Panc1 (cell line): Measurements from ENCODE around the gene HES3. TPM values are rescaled to one million over a fixed set of nuclear protein-coding genes. Genes with fewer than 3 reads are reported as not detected.

Experiments
- ATAC-seq: fragments of 200-7000 bp; cut with Tn5 transposase; 2 replicates; pipeline ENCODE4 v1.9.1; 2020; ENCODE audit warnings: mild to moderate bottlenecking, moderate library complexity
- BruUV-seq: library from RNA; stranded (reverse); fragments of 400-500 nt; replicated peaks from 2 replicates; lab custom pipeline; 2021; lab: Mats Ljungman, UMichigan
- CTCF ChIA-PET: fragments of 300-600 bp; sonication (Branson Sonifier 250); formaldehyde crosslinking; loops from one replicate; lab custom pipeline; 2022; ENCODE audit warnings: antibody characterized with exemption; lab: Charles Lee
- POLR2A ChIA-PET: fragments of 300-600 bp; sonication (Branson Sonifier 250); formaldehyde crosslinking; loops from one replicate; lab custom pipeline; 2022; ENCODE audit warnings: antibody characterized with exemption; lab: Charles Lee
- DNase-seq: peaks from one replicate; pipeline ENCODE4 v3.0.0-alpha.2; 2010; ENCODE audit warnings: low read depth, low spot score
- H3K27ac ChIP-seq: 2 replicates; pipeline ENCODE4 v1.5.1; 2011; ENCODE audit warnings: mild to moderate bottlenecking, low read length, inconsistent platforms
- H3K27me3 ChIP-seq: fragments of 200-500 bp; sonication (Bioruptor generic); 2 replicates; pipeline ENCODE4 v1.6.0; 2014; ENCODE audit warnings: low read length, inconsistent platforms; ENCODE audit not compliant: control insufficient read depth, insufficient read depth
- H3K36me3 ChIP-seq: fragments of 200-500 bp; sonication (Bioruptor generic); 2 replicates; pipeline ENCODE4 v1.5.1; 2014; ENCODE audit warnings: inconsistent platforms, mild to moderate bottlenecking, low read length, moderate library complexity; ENCODE audit not compliant: control insufficient read depth, insufficient read depth
- H3K4me1 ChIP-seq: 2 replicates; pipeline ENCODE4 v1.5.1; 2011; ENCODE audit warnings: inconsistent platforms, mild to moderate bottlenecking, low read length, moderate library complexity; ENCODE audit not compliant: control insufficient read depth, insufficient read depth
- H3K4me3 ChIP-seq, 2 experiments: 2 replicates each; pipeline ENCODE4 v1.5.1; 2011 to 2012; ENCODE audit warnings: low read depth in 2 of 2, low read length in 2 of 2, mild to moderate bottlenecking in 2 of 2, inconsistent platforms in 1 of 2, moderate library complexity in 1 of 2
- H3K9me3 ChIP-seq: fragments of 200-500 bp; sonication (Bioruptor generic); 2 replicates; pipeline ENCODE4 v1.5.1; 2014; ENCODE audit warnings: low read depth, mild to moderate bottlenecking, inconsistent platforms, low read length, moderate library complexity; ENCODE audit not compliant: control insufficient read depth, insufficient read depth
- CTCF ChIP-seq: fragments of 450-650 bp; IDR thresholded peaks from 2 replicates; pipeline ENCODE4 v1.5.1; 2017; ENCODE audit warnings: mild to moderate bottlenecking
- POLR2AphosphoS5 ChIP-seq: IDR thresholded peaks from 2 replicates; pipeline ENCODE4 v1.6.1; 2012; ENCODE audit warnings: mild to moderate bottlenecking, low read depth, low read length, moderate library complexity
- SIN3A ChIP-seq: IDR thresholded peaks from 2 replicates; pipeline ENCODE4 v1.6.1; 2012; ENCODE audit warnings: low read depth, mild to moderate bottlenecking, low read length, moderate library complexity, borderline replicate concordance; ENCODE audit not compliant: insufficient read depth
- TCF7L2 ChIP-seq: IDR thresholded peaks from 2 replicates; pipeline ENCODE4 v1.6.1; 2011; ENCODE audit warnings: mild to moderate bottlenecking, low read depth, low read length, inconsistent platforms
- in situ Hi-C: cut with HindIII; loops from 2 replicates; pipeline ENCODE4 v1.10.0; 2016; ENCODE audit warnings: low sequenced_read_pairs, low pct_unique_long_range_greater_than_20kb
- intact Hi-C: fragments of 100-400 bp; cut with micrococcal nuclease; formaldehyde crosslinking; loops from one replicate; pipeline ENCODE4 v1.10.0; 2022; ENCODE audit not compliant: unreplicated experiment
- total RNA-seq: library from RNA; stranded (reverse); gene quantifications from one replicate; pipeline ENCODE4 v1.2.1, GENCODE V29; 2021; ENCODE audit not compliant: unreplicated experiment
- TF ChIP-seq, protein P1 (sequence below), 2 experiments: IDR thresholded peaks; 2 replicates each; pipeline ENCODE4 v1.6.1; 2011 to 2012; ENCODE audit warnings: low read depth in 2 of 2, control low read depth in 1 of 2, low read length in 1 of 2, mild to moderate bottlenecking in 1 of 2, moderate library complexity in 1 of 2; ENCODE audit not compliant: insufficient read depth in 1 of 2

HES3 gene
- total RNA-seq, 1 experiment from 2014 or later: not detected

DNA sequence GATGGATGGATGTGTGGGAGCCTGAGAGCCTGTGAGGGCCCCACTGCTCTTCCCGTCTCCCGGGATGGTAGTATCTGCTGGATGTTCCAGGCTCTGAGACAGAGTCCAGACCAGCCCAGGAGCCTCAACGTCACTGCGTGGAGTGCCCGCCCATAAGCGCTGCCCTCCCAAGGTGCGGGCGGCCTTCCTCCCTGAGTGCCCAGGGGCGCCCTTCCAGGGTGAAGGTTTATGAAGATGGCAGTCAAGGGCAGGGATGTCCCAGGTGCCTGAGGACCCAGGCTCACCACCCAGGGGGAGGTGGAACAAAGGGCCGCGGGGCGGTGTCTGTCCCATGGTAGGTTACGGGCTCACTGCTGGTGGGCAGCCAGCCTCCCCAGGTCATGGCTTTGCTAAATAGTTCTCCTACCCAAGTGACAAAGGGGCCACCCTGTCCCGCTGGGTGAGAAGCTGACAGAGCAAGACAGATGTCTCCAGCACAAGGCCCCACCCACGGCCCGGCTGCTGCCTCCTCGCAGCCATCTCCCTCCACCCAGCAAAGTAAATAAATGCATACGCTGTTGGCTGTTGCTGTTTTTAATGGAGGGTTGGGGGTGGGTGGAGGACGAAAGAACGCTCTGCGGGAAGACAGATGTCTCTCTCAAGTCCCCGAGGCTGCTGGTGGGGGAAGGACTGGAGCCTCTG, 25.9 kb downstream of the HES3 start:
- POLR2A ChIA-PET: no interaction called here
- no peak for ATAC-seq
- in situ Hi-C loops: no loop called here

GRCh38 chr1:6270401-6270800, 26.4 kb downstream of the HES3 start:
- POLR2A ChIA-PET: no interaction called here

More for the DNA sequence above, 25.9 kb downstream of the HES3 start:
- Histone ChIP-seq H3K9me3 (no peaks in the 10 kb centered on the region), H3K4me3 (no peak overlapping the region), H3K4me1 (no peaks in the 10 kb centered on the region), H3K36me3 (no peaks in the 10 kb centered on the region), H3K27me3 (no peaks in the 10 kb centered on the region), H3K27ac (no peak overlapping the region)
- intact Hi-C loops: no loop called here
- no peak for DNase-seq
- CTCF ChIA-PET: no interaction called here
- no TSS peak for BruUV-seq
- TF ChIP-seq POLR2AphosphoS5 (no peak), TCF7L2 (no peak), SIN3A (no peak), CTCF (no peak)
- TF ChIP-seq, protein P1, sequence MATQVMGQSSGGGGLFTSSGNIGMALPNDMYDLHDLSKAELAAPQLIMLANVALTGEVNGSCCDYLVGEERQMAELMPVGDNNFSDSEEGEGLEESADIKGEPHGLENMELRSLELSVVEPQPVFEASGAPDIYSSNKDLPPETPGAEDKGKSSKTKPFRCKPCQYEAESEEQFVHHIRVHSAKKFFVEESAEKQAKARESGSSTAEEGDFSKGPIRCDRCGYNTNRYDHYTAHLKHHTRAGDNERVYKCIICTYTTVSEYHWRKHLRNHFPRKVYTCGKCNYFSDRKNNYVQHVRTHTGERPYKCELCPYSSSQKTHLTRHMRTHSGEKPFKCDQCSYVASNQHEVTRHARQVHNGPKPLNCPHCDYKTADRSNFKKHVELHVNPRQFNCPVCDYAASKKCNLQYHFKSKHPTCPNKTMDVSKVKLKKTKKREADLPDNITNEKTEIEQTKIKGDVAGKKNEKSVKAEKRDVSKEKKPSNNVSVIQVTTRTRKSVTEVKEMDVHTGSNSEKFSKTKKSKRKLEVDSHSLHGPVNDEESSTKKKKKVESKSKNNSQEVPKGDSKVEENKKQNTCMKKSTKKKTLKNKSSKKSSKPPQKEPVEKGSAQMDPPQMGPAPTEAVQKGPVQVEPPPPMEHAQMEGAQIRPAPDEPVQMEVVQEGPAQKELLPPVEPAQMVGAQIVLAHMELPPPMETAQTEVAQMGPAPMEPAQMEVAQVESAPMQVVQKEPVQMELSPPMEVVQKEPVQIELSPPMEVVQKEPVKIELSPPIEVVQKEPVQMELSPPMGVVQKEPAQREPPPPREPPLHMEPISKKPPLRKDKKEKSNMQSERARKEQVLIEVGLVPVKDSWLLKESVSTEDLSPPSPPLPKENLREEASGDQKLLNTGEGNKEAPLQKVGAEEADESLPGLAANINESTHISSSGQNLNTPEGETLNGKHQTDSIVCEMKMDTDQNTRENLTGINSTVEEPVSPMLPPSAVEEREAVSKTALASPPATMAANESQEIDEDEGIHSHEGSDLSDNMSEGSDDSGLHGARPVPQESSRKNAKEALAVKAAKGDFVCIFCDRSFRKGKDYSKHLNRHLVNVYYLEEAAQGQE (IDR thresholded peaks at IDR 0.05; ENCODE audit: insufficient read depth in 1 of 2, low read depth in 2 of 2, low read length in 1 of 2): no peak

More at GRCh38 chr1:6270401-6270800, 26.4 kb downstream of the HES3 start:
- no peaks in the 10 kb centered on the region for H3K36me3 ChIP-seq
- H3K4me1 ChIP-seq: no peaks in the 10 kb centered on the region
- in situ Hi-C loops: no loop called here
- H3K27me3 ChIP-seq: no peaks in the 10 kb centered on the region
- no peaks in the 10 kb centered on the region for H3K9me3 ChIP-seq
- no TSS peak for BruUV-seq
- CTCF ChIA-PET: no interaction called here
- no peak overlapping the region for H3K27ac ChIP-seq
- ATAC-seq (no peak), DNase-seq (no peak)
- no peak overlapping the region for H3K4me3 ChIP-seq
- no peak for TF ChIP-seq CTCF
- TF ChIP-seq SIN3A: no peak
- TF ChIP-seq POLR2AphosphoS5: no peak
- TF ChIP-seq, protein P1 (IDR thresholded peaks at IDR 0.05; ENCODE audit: insufficient read depth in 1 of 2, low read depth in 2 of 2, low read length in 1 of 2): no peak
- intact Hi-C loops: no loop called here
